Measurements from ENCODE around the gene DNPEP.
"Not testable (repeated sequence)": the region's sequence is repeated elsewhere in the genome, so short reads cannot be mapped to it uniquely, and the experiment has no call there.

The DNPEP gene

GRCh38 chr2:219395609-219396008 is 7.9 kb upstream of the DNPEP start:
- DNase-seq = no peak
- H3K36me3 ChIP-seq (replicated peaks) = no peaks in the 10 kb centered on the region
- no peak overlapping the region for H3K27ac ChIP-seq
- in situ Hi-C loops (cut with HindIII; ENCODE audit: low pct_ligation_motif_present, low sequenced_read_pairs) = no loop called here
- no peaks in the 10 kb centered on the region for H3K27me3 ChIP-seq (replicated peaks)
- H3K4me3 ChIP-seq (ENCODE audit: low read depth, low read length) = no peak overlapping the region
- no peak for TF ChIP-seq CTCF (IDR thresholded peaks at IDR 0.05; ENCODE audit: low read depth, low read length, missing control alignments)

DNA sequence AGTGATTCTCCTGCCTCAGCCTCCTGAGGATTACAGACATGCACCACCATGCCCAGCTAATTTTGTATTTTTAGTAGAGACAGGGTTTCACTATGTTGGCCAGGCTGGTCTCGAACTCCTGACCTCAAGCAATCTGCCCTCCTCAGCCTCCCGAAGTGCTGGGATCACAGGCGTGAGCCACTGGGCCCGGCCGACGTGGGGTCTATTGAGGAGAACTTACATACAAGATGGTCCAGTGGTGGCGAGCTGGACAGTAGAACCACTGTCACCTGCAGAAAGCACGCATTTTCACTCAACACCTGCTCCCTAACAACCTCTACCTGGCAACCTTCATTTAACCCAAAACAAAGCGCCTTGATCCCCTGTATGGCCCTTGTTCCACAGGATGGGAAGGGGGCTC is 7.3 kb upstream of the DNPEP start:
- H3K4me3 ChIP-seq (ENCODE audit: low read depth, low read length); H3K27ac ChIP-seq; in situ Hi-C loops (cut with HindIII; ENCODE audit: low pct_ligation_motif_present, low sequenced_read_pairs); H3K27me3 ChIP-seq (replicated peaks); DNase-seq; H3K36me3 ChIP-seq (replicated peaks): not testable (repeated sequence)

- Histone ChIP-seq H3K27ac (no peak overlapping the region), H3K27me3 (replicated peaks) (no peaks in the 10 kb centered on the region), H3K4me3 (ENCODE audit: low read depth, low read length) (no peak overlapping the region), H3K36me3 (replicated peaks) (no peaks in the 10 kb centered on the region)
- in situ Hi-C loops (cut with HindIII; ENCODE audit: low pct_ligation_motif_present, low sequenced_read_pairs) = no loop called here
- no peak for DNase-seq
- TF ChIP-seq CTCF (IDR thresholded peaks at IDR 0.05; ENCODE audit: low read depth, low read length, missing control alignments) = no peak
Measured at GRCh38 chr2:219392754-219393153, 5.0 kb upstream of the DNPEP start.

- Histone ChIP-seq H3K36me3 (replicated peaks) (peaks cover 27% of the 10 kb centered on the region), H3K4me3 (ENCODE audit: low read depth, low read length) (peak overlapping the region; percentile 48), H3K27ac (no peak overlapping the region), H3K27me3 (replicated peaks) (no peaks in the 10 kb centered on the region)
- no peak for TF ChIP-seq CTCF (IDR thresholded peaks at IDR 0.05; ENCODE audit: low read depth, low read length, missing control alignments)
- no peak for DNase-seq
- in situ Hi-C loops (cut with HindIII; ENCODE audit: low pct_ligation_motif_present, low sequenced_read_pairs) = no loop called here
Measured at GRCh38 chr2:219388907-219389156, 1.1 kb upstream of the DNPEP start.

- peak; percentile 43 for TF ChIP-seq CTCF (IDR thresholded peaks at IDR 0.05; ENCODE audit: low read depth, low read length, missing control alignments)
- H3K27ac ChIP-seq = no peak overlapping the region
- no peaks in the 10 kb centered on the region for H3K27me3 ChIP-seq (replicated peaks)
- H3K36me3 ChIP-seq (replicated peaks) = peaks cover 31% of the 10 kb centered on the region
- DNase-seq = peak; percentile 92
- in situ Hi-C loops (cut with HindIII; ENCODE audit: low pct_ligation_motif_present, low sequenced_read_pairs) = no loop called here
- H3K4me3 ChIP-seq (ENCODE audit: low read depth, low read length) = peak overlapping the region; percentile 48
Measured at GRCh38 chr2:219388121-219388906, 602 bp upstream of the DNPEP start.

DNA sequence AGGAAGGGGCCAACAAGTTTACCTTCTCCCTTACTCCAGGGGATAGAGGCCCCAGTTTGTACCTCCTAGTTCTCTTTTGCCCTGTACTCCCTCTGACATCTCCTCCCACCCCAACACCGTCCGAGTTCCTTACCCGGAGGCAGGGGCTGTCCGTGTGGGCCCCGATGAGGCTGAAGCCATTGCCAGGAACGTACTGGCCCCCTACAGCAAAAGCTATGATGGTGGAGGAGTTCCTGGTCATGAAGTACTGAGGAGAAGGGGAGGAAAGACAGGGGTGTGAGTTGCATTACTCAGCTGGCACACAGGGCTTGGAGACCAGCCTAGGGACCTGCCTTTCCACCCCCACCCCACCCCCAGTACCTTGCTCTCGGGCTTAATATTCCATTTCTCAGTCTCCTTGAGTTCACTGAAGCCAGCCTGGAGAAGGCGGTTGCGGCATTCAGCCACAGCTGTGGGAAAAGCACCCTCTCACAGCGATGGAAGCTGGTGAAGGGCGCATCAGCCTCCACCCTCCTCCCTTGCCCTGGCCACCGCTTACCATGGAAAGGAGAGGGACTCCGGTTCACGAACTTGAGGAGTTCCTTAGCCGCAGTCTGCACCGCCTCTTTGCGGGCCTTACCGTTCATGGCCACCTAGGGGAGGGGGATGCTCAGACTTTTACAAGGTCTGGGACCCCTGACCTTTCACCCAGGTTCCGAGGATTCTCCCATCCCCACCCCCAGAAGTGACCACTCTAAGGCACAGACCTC is 1.0 kb downstream of the DNPEP start:
- no peak for TF ChIP-seq CTCF (IDR thresholded peaks at IDR 0.05; ENCODE audit: low read depth, low read length, missing control alignments)
- H3K36me3 ChIP-seq (replicated peaks) = peaks cover 34% of the 10 kb centered on the region
- H3K4me3 ChIP-seq (ENCODE audit: low read depth, low read length) = peak overlapping the region; percentile 86
- no peaks in the 10 kb centered on the region for H3K27me3 ChIP-seq (replicated peaks)
- no peak for DNase-seq
- in situ Hi-C loops (cut with HindIII; ENCODE audit: low pct_ligation_motif_present, low sequenced_read_pairs) = no loop called here
- H3K27ac ChIP-seq = peak overlapping the region; percentile 76
